Right lobe of liver (tissue), 4 donors: Measurements from ENCODE around the gene ZBTB17.

Experiments
- POLR2A ChIP-seq: fragments of 450-650 bp; IDR thresholded peaks from one replicate; pipeline ENCODE4 v1.6.1; 2017; ENCODE audit warnings: antibody characterized with exemption, mild to moderate bottlenecking
- TF ChIP-seq, protein P1 (sequence below), 4 donors: fragments of 200-600 bp in 3 of 4; fragments of 450-650 bp in 1 of 4; IDR thresholded peaks; one replicate each; pipeline versions ENCODE4 v1.5.1 to v1.8.0; 2016 to 2022; ENCODE audit warnings: antibody characterized with exemption in 4 of 4, mild to moderate bottlenecking in 2 of 4
- donor health status: DM: no; HTN: no; CAD: no.
- donor health status: DM: no; HTN: no; CAD: no.
- donor health status: DM: no; HTN: yes; CAD: no.

DNA sequence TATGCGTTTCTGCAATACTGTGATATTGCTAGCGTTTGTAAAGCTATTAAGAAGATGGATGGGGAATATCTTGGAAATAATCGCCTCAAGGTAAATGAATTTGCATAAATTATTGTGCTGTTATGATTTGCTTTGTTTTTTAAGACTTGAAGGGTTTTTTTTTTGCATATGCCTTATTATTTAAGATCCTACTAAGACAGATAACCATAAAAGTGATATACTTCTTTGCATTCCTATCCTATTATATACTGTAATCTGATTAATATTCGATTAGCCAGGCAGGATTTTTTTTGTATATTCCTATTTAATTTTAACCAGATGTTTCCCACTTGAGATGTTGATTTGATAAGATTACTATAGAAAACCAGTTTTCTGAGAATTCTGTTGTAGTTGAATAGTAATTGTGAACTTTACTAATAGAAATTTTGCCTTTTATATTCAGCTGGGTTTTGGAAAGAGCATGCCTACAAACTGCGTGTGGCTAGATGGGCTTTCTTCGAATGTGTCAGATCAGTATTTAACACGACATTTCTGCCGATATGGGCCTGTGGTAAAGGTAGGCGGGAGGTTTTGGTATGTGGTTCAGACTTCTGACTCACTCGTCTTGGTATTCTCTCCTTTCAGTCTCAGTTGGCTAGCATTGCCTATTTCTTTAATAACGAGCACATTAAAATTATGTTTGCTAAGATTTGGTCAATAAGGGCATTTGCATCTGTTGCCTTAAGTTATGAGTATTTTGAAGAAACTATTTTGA, 56.8 kb downstream of the ZBTB17 start:
- TF ChIP-seq, protein P1, sequence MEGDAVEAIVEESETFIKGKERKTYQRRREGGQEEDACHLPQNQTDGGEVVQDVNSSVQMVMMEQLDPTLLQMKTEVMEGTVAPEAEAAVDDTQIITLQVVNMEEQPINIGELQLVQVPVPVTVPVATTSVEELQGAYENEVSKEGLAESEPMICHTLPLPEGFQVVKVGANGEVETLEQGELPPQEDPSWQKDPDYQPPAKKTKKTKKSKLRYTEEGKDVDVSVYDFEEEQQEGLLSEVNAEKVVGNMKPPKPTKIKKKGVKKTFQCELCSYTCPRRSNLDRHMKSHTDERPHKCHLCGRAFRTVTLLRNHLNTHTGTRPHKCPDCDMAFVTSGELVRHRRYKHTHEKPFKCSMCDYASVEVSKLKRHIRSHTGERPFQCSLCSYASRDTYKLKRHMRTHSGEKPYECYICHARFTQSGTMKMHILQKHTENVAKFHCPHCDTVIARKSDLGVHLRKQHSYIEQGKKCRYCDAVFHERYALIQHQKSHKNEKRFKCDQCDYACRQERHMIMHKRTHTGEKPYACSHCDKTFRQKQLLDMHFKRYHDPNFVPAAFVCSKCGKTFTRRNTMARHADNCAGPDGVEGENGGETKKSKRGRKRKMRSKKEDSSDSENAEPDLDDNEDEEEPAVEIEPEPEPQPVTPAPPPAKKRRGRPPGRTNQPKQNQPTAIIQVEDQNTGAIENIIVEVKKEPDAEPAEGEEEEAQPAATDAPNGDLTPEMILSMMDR (IDR thresholded peaks at IDR 0.05) = no peak
- TF ChIP-seq POLR2A = no peak
